ENCODE results near the gene MRNIP.

MRNIP gene

DNA sequence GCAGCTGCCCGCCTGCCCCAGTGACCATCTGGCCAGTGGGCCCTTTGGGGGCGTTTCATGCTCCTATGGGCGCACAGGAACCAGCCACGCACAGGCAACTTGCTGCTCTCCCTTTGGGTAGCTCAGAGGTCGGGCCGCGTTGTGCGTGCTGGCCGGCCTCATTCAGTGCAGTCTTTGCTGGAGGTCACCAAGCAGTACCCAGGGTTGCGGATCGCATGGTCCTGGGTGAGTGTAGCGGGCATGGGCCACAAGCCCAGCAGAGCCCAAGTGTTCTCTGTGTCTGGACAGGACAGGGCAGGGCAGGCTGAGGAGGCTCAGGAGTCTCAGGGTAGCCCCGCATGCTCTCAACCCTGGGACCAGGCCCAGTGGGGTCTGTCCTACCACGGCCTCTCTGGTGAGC, 9.9 kb upstream of the MRNIP start:
- Histone ChIP-seq H3K36me3 (ENCODE audit: low read length) (no peaks in the 10 kb centered on the region), H3F3A (ENCODE audit: insufficient read depth) (no peaks in the 10 kb centered on the region), H3K4me3 (ENCODE audit: insufficient read depth, low read length, poor library complexity, severe bottlenecking) (no peak overlapping the region), H3K9me3 (ENCODE audit: insufficient read depth, low read length) (no peaks in the 10 kb centered on the region), H3K4me2 (ENCODE audit: low read depth, low read length, poor library complexity, severe bottlenecking) (no peak overlapping the region), H3K9ac (ENCODE audit: low read length) (no peak overlapping the region), H3K27ac (ENCODE audit: low read depth, low read length) (no peak overlapping the region), H2AFZ (ENCODE audit: low read depth, low read length, severe bottlenecking) (no peak overlapping the region), H3K9me2 (replicated peaks; ENCODE audit: insufficient read depth, low read length) (no peaks in the 10 kb centered on the region), H3K79me2 (ENCODE audit: insufficient read depth, low read length) (no peaks in the 10 kb centered on the region), H3K27me3 (ENCODE audit: low read length) (no peaks in the 10 kb centered on the region), H4K20me1 (ENCODE audit: low read depth, low read length) (no peaks in the 10 kb centered on the region)
- TF ChIP-seq EZH2phosphoT487 (conservative IDR thresholded peaks at IDR 0.05; ENCODE audit: low read length), result no peak
- TF ChIP-seq, protein P1, sequence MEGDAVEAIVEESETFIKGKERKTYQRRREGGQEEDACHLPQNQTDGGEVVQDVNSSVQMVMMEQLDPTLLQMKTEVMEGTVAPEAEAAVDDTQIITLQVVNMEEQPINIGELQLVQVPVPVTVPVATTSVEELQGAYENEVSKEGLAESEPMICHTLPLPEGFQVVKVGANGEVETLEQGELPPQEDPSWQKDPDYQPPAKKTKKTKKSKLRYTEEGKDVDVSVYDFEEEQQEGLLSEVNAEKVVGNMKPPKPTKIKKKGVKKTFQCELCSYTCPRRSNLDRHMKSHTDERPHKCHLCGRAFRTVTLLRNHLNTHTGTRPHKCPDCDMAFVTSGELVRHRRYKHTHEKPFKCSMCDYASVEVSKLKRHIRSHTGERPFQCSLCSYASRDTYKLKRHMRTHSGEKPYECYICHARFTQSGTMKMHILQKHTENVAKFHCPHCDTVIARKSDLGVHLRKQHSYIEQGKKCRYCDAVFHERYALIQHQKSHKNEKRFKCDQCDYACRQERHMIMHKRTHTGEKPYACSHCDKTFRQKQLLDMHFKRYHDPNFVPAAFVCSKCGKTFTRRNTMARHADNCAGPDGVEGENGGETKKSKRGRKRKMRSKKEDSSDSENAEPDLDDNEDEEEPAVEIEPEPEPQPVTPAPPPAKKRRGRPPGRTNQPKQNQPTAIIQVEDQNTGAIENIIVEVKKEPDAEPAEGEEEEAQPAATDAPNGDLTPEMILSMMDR (IDR thresholded peaks at IDR 0.05; ENCODE audit: insufficient read depth, low read length, poor library complexity, severe bottlenecking), result no peak

- no peak overlapping the region for H3K27ac ChIP-seq (ENCODE audit: low read depth, low read length)
- no peak overlapping the region for H3K4me3 ChIP-seq (ENCODE audit: insufficient read depth, low read length, poor library complexity, severe bottlenecking)
- H3K9me2 ChIP-seq (replicated peaks; ENCODE audit: insufficient read depth, low read length), result no peaks in the 10 kb centered on the region
- no peaks in the 10 kb centered on the region for H3K9me3 ChIP-seq (ENCODE audit: insufficient read depth, low read length)
- H2AFZ ChIP-seq (ENCODE audit: low read depth, low read length, severe bottlenecking), result no peak overlapping the region
- no peak overlapping the region for H3K4me2 ChIP-seq (ENCODE audit: low read depth, low read length, poor library complexity, severe bottlenecking)
- H3F3A ChIP-seq (ENCODE audit: insufficient read depth), result no peaks in the 10 kb centered on the region
- no peaks in the 10 kb centered on the region for H3K27me3 ChIP-seq (ENCODE audit: low read length)
- no peak overlapping the region for H3K9ac ChIP-seq (ENCODE audit: low read length)
- peaks cover 5% of the 10 kb centered on the region; the same call in 1 of the 2 replicates for H3K36me3 ChIP-seq (ENCODE audit: low read length)
- H3K79me2 ChIP-seq (ENCODE audit: insufficient read depth, low read length), result no peaks in the 10 kb centered on the region
- TF ChIP-seq EZH2phosphoT487 (conservative IDR thresholded peaks at IDR 0.05; ENCODE audit: low read length), result no peak
- TF ChIP-seq, protein P1 (IDR thresholded peaks at IDR 0.05; ENCODE audit: insufficient read depth, low read length, poor library complexity, severe bottlenecking), result no peak
- no peaks in the 10 kb centered on the region for H4K20me1 ChIP-seq (ENCODE audit: low read depth, low read length)
These were observed 8.9 kb upstream of the MRNIP start for GRCh38 chr5:179867476-179867875.

GRCh38 chr5:179867079-179867465, 8.5 kb upstream of the MRNIP start:
- Histone ChIP-seq H3K27ac (ENCODE audit: low read depth, low read length) (no peak overlapping the region), H2AFZ (ENCODE audit: low read depth, low read length, severe bottlenecking) (no peak overlapping the region), H3K27me3 (ENCODE audit: low read length) (no peaks in the 10 kb centered on the region), H3F3A (ENCODE audit: insufficient read depth) (no peaks in the 10 kb centered on the region), H4K20me1 (ENCODE audit: low read depth, low read length) (no peaks in the 10 kb centered on the region), H3K36me3 (ENCODE audit: low read length) (peaks cover 9% of the 10 kb centered on the region; the same call in 1 of the 2 replicates), H3K9ac (ENCODE audit: low read length) (no peak overlapping the region), H3K4me3 (ENCODE audit: insufficient read depth, low read length, poor library complexity, severe bottlenecking) (no peak overlapping the region), H3K9me2 (replicated peaks; ENCODE audit: insufficient read depth, low read length) (no peaks in the 10 kb centered on the region), H3K79me2 (ENCODE audit: insufficient read depth, low read length) (no peaks in the 10 kb centered on the region), H3K9me3 (ENCODE audit: insufficient read depth, low read length) (no peaks in the 10 kb centered on the region), H3K4me2 (ENCODE audit: low read depth, low read length, poor library complexity, severe bottlenecking) (no peak overlapping the region)
- TF ChIP-seq, protein P1 (IDR thresholded peaks at IDR 0.05; ENCODE audit: insufficient read depth, low read length, poor library complexity, severe bottlenecking), result no peak
- TF ChIP-seq EZH2phosphoT487 (conservative IDR thresholded peaks at IDR 0.05; ENCODE audit: low read length), result no peak

Measured in SU-DHL-6 (cell line).